Measurements from ENCODE around the gene FASN. TPM values are rescaled to one million over a fixed set of nuclear protein-coding genes. Genes with fewer than 3 reads are reported as not detected.

The FASN gene
- total and polyA plus RNA-seq, 2 of the 13 experiments (the other 11 are each of a cell fraction or from before 2014, with no cell fraction given), result 51.7 to 101 TPM

DNA sequence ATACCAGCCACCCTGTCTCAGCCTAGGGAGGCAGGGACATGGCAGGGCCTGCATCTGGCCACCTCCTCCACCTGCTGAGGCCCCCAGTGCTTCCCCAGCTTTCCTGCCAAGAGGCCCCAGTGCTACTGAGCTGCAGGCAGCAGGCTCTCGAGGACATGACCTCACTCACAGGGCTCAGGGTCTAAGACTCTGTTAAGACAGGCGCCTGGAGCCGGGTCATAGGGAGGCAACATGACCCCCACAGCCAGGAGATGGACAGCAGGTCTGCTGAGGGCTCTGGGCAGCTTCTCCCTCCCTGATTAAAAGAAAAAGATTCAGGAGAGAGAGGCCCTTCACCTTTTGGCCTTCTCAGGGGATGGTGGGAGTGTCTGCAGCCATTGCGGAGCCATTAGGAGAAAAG is 23.2 kb upstream of the FASN start (continued):
- TF ChIP-seq ZNF280D (CRISPR knock-in tag; IDR thresholded peaks at IDR 0.05), result no peak

- H3K79me2 ChIP-seq (ENCODE audit: insufficient read depth, low read length), result no peaks in the 10 kb centered on the region
- WGBS (ENCODE audit: low lambda C conversion rate), result 92% methylated on average over 12 of the region's 12 CpGs
- FAIRE-seq (no peak), DNase-seq (ENCODE audit: low spot score) (no peak), ATAC-seq (no peak)
- intact Hi-C loops (cut with micrococcal nuclease; ENCODE audit: unreplicated experiment), result no loop called here
- in situ Hi-C loops (cut with HindIII; ENCODE audit: extremely low pct_ligation_motif_present, low pct_unique_long_range_greater_than_20kb), result no loop called here
- H3K4me2 ChIP-seq (ENCODE audit: low read depth, low read length), result no peak overlapping the region
- H3K36me3 ChIP-seq (replicated peaks in 1 of 2; ENCODE audit: control insufficient read depth in 1 of 2, insufficient read depth in 2 of 2, low read length in 2 of 2), result peaks cover 0 to 1% of the 10 kb centered on the region in 2 experiments; a peak in 3 of 5 replicates
- no peak for TF ChIP-seq KDM6A (CRISPR knock-in tag; IDR thresholded peaks at IDR 0.05; ENCODE audit: low read depth)
- TF ChIP-seq FLYWCH1 (CRISPR knock-in tag; IDR thresholded peaks at IDR 0.05), result no peak
- no peak for TF ChIP-seq MED13 (CRISPR knock-in tag; IDR thresholded peaks at IDR 0.05)
- TF ChIP-seq DRAP1 (CRISPR knock-in tag; IDR thresholded peaks at IDR 0.05), result no peak
- TF ChIP-seq, protein P1, sequence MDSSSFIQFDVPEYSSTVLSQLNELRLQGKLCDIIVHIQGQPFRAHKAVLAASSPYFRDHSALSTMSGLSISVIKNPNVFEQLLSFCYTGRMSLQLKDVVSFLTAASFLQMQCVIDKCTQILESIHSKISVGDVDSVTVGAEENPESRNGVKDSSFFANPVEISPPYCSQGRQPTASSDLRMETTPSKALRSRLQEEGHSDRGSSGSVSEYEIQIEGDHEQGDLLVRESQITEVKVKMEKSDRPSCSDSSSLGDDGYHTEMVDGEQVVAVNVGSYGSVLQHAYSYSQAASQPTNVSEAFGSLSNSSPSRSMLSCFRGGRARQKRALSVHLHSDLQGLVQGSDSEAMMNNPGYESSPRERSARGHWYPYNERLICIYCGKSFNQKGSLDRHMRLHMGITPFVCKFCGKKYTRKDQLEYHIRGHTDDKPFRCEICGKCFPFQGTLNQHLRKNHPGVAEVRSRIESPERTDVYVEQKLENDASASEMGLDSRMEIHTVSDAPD (CRISPR knock-in tag; IDR thresholded peaks at IDR 0.05), result no peak
- TF ChIP-seq YEATS2 (CRISPR knock-in tag; IDR thresholded peaks at IDR 0.05; ENCODE audit: borderline replicate concordance), result no peak
- TF ChIP-seq, protein P2, sequence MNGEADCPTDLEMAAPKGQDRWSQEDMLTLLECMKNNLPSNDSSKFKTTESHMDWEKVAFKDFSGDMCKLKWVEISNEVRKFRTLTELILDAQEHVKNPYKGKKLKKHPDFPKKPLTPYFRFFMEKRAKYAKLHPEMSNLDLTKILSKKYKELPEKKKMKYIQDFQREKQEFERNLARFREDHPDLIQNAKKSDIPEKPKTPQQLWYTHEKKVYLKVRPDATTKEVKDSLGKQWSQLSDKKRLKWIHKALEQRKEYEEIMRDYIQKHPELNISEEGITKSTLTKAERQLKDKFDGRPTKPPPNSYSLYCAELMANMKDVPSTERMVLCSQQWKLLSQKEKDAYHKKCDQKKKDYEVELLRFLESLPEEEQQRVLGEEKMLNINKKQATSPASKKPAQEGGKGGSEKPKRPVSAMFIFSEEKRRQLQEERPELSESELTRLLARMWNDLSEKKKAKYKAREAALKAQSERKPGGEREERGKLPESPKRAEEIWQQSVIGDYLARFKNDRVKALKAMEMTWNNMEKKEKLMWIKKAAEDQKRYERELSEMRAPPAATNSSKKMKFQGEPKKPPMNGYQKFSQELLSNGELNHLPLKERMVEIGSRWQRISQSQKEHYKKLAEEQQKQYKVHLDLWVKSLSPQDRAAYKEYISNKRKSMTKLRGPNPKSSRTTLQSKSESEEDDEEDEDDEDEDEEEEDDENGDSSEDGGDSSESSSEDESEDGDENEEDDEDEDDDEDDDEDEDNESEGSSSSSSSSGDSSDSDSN (CRISPR knock-in tag; IDR thresholded peaks at IDR 0.05), result no peak
- no peak for TF ChIP-seq SP5 (CRISPR knock-in tag; IDR thresholded peaks at IDR 0.05; ENCODE audit: borderline replicate concordance, low read depth)
- no peak for TF ChIP-seq SSRP1 (CRISPR knock-in tag; IDR thresholded peaks at IDR 0.05)
- TF ChIP-seq TARDBP (CRISPR knock-in tag; IDR thresholded peaks at IDR 0.05), result no peak
- no peak for TF ChIP-seq TAF1 (CRISPR knock-in tag; IDR thresholded peaks at IDR 0.05)
- H3K27me3 ChIP-seq (ENCODE audit: control insufficient read depth in 1 of 2, insufficient read depth in 2 of 2, low read length in 2 of 2), result no peaks in the 10 kb centered on the region
- no TSS peak for BruUV-seq (replicated peaks)
- H2AFZ ChIP-seq (ENCODE audit: low read length), result no peak overlapping the region
- no peak overlapping the region for H3K4me3 ChIP-seq (replicated peaks in 1 of 3; ENCODE audit: insufficient read depth in 1 of 3, low read depth in 2 of 3, low read length in 3 of 3)
- CTCF ChIA-PET (ENCODE audit: low intra/inter-chr PET ratio, low total read pairs), result no interaction called here
- POLR2A ChIA-PET, result interaction anchor here (2.4 kb wide), 1 partner anchor 14 kb away, joined by 5 read pairs; no protein-coding TSS in a partner anchor
- peaks cover 52% of the 10 kb centered on the region for H3K4me1 ChIP-seq (ENCODE audit: insufficient read depth, low read length)
- no peak overlapping the region for H3K27ac ChIP-seq (ENCODE audit: extremely low read length, insufficient read depth, low read length)
- no peaks in the 10 kb centered on the region for H3K9me3 ChIP-seq (ENCODE audit: low read length)
- no peak overlapping the region for H3K9ac ChIP-seq (ENCODE audit: insufficient read depth, low read depth, low read length)
- H4K20me1 ChIP-seq (ENCODE audit: insufficient read depth, low read length), result no peaks in the 10 kb centered on the region
Measured at GRCh38 chr17:82120148-82120547, 22.1 kb upstream of the FASN start.

Measured in HepG2 (cell line).